Measurements from ENCODE around the gene NR3C2.

The NR3C2 gene

DNA sequence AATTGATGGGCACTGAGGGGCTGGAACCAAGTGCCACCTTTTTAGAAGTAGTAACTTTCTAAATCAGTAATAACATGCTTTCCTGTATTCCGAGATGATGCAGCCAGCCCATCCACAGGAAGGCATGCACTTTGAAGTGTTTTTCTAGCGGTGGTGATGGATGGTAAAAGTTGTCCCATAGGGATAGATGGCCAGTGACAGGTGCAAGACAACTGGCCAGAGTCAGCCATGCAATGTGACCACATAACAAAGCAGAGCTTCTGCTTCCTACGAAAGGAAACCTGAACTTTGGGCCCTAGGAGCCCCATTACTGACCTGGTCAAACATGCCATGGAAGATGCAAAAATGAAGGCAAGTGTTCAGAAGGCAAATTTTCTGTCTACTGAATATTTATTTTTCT lies 72.3 kb downstream of the NR3C2 start:
- ATAC-seq, result no peak
- no peak for TF ChIP-seq ZNF565 (CRISPR knock-in tag; conservative IDR thresholded peaks at IDR 0.05; ENCODE audit: low read depth)
- TF ChIP-seq, protein P1, sequence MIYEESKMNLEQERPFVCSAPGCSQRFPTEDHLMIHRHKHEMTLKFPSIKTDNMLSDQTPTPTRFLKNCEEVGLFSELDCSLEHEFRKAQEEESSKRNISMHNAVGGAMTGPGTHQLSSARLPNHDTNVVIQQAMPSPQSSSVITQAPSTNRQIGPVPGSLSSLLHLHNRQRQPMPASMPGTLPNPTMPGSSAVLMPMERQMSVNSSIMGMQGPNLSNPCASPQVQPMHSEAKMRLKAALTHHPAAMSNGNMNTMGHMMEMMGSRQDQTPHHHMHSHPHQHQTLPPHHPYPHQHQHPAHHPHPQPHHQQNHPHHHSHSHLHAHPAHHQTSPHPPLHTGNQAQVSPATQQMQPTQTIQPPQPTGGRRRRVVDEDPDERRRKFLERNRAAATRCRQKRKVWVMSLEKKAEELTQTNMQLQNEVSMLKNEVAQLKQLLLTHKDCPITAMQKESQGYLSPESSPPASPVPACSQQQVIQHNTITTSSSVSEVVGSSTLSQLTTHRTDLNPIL (CRISPR knock-in tag; IDR thresholded peaks at IDR 0.05; ENCODE audit: low read depth), result no peak
- no peak for TF ChIP-seq TCF4 (CRISPR knock-in tag; IDR thresholded peaks at IDR 0.05; ENCODE audit: borderline replicate concordance)
- TF ChIP-seq ZNF70 (CRISPR knock-in tag; IDR thresholded peaks at IDR 0.05), result no peak
- no peak for TF ChIP-seq RARB (CRISPR knock-in tag; IDR thresholded peaks at IDR 0.05)
- TF ChIP-seq ISL1 (CRISPR knock-in tag; IDR thresholded peaks at IDR 0.05), result no peak
- no peak for TF ChIP-seq TOX (CRISPR knock-in tag; IDR thresholded peaks at IDR 0.05; ENCODE audit: borderline replicate concordance)
- TF ChIP-seq ZFP3 (CRISPR knock-in tag; IDR thresholded peaks at IDR 0.05), result no peak
- TF ChIP-seq, protein P2, sequence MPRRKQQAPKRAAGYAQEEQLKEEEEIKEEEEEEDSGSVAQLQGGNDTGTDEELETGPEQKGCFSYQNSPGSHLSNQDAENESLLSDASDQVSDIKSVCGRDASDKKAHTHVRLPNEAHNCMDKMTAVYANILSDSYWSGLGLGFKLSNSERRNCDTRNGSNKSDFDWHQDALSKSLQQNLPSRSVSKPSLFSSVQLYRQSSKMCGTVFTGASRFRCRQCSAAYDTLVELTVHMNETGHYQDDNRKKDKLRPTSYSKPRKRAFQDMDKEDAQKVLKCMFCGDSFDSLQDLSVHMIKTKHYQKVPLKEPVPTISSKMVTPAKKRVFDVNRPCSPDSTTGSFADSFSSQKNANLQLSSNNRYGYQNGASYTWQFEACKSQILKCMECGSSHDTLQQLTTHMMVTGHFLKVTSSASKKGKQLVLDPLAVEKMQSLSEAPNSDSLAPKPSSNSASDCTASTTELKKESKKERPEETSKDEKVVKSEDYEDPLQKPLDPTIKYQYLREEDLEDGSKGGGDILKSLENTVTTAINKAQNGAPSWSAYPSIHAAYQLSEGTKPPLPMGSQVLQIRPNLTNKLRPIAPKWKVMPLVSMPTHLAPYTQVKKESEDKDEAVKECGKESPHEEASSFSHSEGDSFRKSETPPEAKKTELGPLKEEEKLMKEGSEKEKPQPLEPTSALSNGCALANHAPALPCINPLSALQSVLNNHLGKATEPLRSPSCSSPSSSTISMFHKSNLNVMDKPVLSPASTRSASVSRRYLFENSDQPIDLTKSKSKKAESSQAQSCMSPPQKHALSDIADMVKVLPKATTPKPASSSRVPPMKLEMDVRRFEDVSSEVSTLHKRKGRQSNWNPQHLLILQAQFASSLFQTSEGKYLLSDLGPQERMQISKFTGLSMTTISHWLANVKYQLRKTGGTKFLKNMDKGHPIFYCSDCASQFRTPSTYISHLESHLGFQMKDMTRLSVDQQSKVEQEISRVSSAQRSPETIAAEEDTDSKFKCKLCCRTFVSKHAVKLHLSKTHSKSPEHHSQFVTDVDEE (CRISPR knock-in tag; IDR thresholded peaks at IDR 0.05), result no peak

DNA sequence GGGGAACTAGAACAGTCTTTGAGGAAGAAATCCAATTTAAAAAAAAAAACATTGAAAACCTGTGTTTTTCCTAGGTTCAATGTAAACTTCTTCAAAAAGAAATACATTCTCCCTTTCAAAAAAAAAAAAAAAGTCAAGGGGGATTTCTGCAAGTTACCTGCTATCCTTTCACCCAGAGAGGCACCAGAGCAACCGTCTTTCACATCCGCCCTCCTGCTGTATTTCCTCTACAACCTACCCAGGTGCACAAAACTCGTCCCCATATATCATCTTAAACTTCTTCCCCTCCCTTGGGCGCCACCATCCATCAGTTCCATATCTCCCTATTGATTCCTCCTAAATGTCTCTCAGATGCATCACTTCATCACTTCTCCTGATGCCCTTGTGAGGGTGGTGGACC lies 74.5 kb downstream of the NR3C2 start:
- TF ChIP-seq, protein P3, sequence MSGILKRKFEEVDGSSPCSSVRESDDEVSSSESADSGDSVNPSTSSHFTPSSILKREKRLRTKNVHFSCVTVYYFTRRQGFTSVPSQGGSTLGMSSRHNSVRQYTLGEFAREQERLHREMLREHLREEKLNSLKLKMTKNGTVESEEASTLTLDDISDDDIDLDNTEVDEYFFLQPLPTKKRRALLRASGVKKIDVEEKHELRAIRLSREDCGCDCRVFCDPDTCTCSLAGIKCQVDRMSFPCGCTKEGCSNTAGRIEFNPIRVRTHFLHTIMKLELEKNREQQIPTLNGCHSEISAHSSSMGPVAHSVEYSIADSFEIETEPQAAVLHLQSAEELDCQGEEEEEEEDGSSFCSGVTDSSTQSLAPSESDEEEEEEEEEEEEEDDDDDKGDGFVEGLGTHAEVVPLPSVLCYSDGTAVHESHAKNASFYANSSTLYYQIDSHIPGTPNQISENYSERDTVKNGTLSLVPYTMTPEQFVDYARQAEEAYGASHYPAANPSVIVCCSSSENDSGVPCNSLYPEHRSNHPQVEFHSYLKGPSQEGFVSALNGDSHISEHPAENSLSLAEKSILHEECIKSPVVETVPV (CRISPR knock-in tag; IDR thresholded peaks at IDR 0.05), result no peak
- TF ChIP-seq PPARA (CRISPR knock-in tag; IDR thresholded peaks at IDR 0.05; ENCODE audit: borderline replicate concordance), result no peak
- no peak for TF ChIP-seq SNAI2 (CRISPR knock-in tag; IDR thresholded peaks at IDR 0.05)
- no peak for TF ChIP-seq ZFP3 (CRISPR knock-in tag; IDR thresholded peaks at IDR 0.05)
- TF ChIP-seq, protein P4, sequence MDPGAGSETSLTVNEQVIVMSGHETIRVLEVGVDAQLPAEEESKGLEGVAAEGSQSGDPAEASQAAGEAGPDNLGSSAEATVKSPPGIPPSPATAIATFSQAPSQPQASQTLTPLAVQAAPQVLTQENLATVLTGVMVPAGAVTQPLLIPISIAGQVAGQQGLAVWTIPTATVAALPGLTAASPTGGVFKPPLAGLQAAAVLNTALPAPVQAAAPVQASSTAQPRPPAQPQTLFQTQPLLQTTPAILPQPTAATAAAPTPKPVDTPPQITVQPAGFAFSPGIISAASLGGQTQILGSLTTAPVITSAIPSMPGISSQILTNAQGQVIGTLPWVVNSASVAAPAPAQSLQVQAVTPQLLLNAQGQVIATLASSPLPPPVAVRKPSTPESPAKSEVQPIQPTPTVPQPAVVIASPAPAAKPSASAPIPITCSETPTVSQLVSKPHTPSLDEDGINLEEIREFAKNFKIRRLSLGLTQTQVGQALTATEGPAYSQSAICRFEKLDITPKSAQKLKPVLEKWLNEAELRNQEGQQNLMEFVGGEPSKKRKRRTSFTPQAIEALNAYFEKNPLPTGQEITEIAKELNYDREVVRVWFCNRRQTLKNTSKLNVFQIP (CRISPR knock-in tag; IDR thresholded peaks at IDR 0.05; ENCODE audit: borderline replicate concordance, low read depth), result no peak
- TF ChIP-seq, protein P2 (CRISPR knock-in tag; IDR thresholded peaks at IDR 0.05), result no peak
- TF ChIP-seq OSR1 (CRISPR knock-in tag; IDR thresholded peaks at IDR 0.05), result no peak
- no peak for TF ChIP-seq ZNF8 (CRISPR knock-in tag; IDR thresholded peaks at IDR 0.05)
- no peak for TF ChIP-seq CSDC2 (CRISPR knock-in tag; IDR thresholded peaks at IDR 0.05)
- no peak for TF ChIP-seq ESRRG (CRISPR knock-in tag; IDR thresholded peaks at IDR 0.05)
- no peak for TF ChIP-seq TCF4 (CRISPR knock-in tag; IDR thresholded peaks at IDR 0.05; ENCODE audit: borderline replicate concordance)
- no peak for TF ChIP-seq GLIS3 (CRISPR knock-in tag; IDR thresholded peaks at IDR 0.05)
- TF ChIP-seq ZNF70 (CRISPR knock-in tag; IDR thresholded peaks at IDR 0.05), result no peak
- TF ChIP-seq ISL1 (CRISPR knock-in tag; IDR thresholded peaks at IDR 0.05), result no peak
- TF ChIP-seq ARNTL (CRISPR knock-in tag; IDR thresholded peaks at IDR 0.05; ENCODE audit: borderline replicate concordance, low read depth), result no peak
- TF ChIP-seq BACH2 (CRISPR knock-in tag; IDR thresholded peaks at IDR 0.05; ENCODE audit: borderline replicate concordance), result no peak
- TF ChIP-seq, protein P5, sequence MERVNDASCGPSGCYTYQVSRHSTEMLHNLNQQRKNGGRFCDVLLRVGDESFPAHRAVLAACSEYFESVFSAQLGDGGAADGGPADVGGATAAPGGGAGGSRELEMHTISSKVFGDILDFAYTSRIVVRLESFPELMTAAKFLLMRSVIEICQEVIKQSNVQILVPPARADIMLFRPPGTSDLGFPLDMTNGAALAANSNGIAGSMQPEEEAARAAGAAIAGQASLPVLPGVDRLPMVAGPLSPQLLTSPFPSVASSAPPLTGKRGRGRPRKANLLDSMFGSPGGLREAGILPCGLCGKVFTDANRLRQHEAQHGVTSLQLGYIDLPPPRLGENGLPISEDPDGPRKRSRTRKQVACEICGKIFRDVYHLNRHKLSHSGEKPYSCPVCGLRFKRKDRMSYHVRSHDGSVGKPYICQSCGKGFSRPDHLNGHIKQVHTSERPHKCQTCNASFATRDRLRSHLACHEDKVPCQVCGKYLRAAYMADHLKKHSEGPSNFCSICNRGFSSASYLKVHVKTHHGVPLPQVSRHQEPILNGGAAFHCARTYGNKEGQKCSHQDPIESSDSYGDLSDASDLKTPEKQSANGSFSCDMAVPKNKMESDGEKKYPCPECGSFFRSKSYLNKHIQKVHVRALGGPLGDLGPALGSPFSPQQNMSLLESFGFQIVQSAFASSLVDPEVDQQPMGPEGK (CRISPR knock-in tag; IDR thresholded peaks at IDR 0.05; ENCODE audit: borderline replicate concordance), result no peak
- TF ChIP-seq ZNF565 (CRISPR knock-in tag; conservative IDR thresholded peaks at IDR 0.05; ENCODE audit: low read depth), result no peak
- ATAC-seq, result no peak
